CD4-positive, alpha-beta T cell treated with Interferon alpha-2 for 1 hour (primary cell): ENCODE results near the gene LRP4.

Source experiments
- DNase-seq, 2 donors: peaks; one replicate each; pipeline ENCODE4 v3.0.0-alpha.2; 2020 to 2022

LRP4 gene

GRCh38 chr11:46845740-46846509, 72.4 kb downstream of the LRP4 start, which contains the start of gene CKAP5:
TSS of gene CKAP5 (minus strand) at chr11:46846280. CDS start at chr11:46821231, 25,049 bp downstream.
- peak; percentile 85 to 89 for DNase-seq

GRCh38 chr11:46845440-46845739, 73.0 kb downstream of the LRP4 start:
- DNase-seq: no peak

- DNase-seq: no peak
Observed at GRCh38 chr11:46840116-46840515, 78.2 kb downstream of the LRP4 start.

DNA sequence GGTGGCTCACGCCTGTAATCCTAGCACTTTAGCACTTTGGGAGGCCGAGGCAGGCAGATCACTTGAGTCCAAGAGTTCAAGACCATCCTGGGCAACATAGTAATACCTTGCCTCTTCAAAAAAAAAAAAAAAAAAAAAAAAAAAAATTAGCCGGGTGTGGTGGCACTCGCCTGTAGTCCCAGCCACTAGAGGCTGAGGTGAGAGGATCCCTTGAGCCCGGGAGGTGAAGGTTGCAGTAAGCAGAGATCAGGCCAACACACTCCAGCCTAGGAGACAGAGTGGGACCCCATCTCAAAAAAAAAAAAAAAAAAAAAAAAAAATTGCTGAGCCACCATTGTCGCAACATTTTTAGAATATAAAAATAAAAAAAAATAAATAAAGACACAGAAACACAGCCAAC, 79.8 kb downstream of the LRP4 start:
- DNase-seq: no peak

DNA sequence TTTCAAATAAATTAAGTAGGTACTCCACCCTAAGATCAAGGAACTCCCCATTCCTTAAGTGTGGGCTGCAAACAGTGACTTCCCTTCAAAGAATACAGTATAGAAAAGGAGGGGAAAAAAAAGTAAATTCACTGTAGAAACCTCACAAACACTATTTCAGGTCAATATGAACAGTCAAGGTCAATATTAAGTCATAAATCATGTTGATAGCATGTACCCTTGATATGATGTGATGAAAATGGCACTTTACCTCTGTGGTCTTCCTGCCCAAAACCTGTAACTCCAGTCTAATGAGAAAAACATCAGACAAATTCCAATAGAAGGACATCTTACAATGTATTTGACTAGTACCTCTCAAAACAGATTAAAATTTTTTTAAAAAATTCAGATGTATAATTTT, 80.5 kb downstream of the LRP4 start:
- DNase-seq: no peak

DNA sequence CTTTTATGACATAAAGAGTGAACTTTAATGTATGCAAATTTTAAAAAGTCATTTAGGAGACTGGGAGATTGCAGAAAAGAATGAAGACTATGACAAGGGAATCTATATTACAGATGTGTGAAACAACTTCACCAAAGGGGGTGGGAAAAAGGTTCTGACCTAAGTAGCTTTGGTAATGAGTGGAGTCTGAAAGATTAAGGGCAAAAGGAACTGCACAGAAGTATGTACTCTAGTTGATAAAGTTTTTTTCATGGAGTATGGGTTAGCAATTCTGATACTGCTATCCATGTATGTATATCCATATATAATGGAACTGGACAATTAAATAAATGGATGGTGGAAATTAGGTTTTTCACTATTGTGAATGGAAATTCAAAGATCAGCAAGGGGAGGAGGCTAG, 81.5 kb downstream of the LRP4 start:
- DNase-seq: no peak

DNA sequence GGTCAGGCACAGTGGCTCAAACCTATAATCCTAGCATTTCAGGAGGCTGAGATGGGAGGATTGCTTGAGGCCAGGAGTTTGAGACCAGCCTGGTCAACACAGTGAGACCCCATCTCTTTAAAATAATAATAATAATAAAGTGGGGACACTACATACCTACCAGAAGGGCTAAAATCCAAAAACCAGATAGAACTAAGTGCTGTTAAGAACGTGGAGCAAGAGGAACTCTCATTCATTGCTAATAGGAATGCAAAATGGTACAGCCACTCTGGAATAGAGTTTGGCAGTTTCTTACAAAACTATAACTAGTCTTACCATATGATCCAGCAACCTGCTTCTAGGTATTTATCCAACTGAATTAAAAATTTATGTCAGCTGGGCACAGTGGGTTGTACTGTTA, 81.9 kb downstream of the LRP4 start:
- DNase-seq: no peak

DNA sequence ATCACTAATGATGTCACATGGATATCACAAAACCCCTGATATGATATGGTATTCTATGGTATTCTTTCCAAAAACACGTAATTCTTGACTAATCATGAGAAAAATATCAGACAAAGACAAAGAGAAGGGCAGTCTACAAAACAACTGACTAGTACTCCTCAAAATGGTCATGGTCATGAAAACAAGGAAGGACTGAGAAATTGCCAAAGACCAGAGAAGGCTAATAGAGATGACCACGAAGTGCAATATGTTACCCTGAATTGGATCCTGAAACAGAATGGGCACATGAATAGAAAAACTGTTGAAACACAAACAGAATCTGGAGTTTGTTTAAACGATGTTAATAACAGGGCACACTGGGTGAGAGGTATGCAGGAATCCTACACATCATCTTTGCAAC, 82.5 kb downstream of the LRP4 start:
- DNase-seq: no peak

DNA sequence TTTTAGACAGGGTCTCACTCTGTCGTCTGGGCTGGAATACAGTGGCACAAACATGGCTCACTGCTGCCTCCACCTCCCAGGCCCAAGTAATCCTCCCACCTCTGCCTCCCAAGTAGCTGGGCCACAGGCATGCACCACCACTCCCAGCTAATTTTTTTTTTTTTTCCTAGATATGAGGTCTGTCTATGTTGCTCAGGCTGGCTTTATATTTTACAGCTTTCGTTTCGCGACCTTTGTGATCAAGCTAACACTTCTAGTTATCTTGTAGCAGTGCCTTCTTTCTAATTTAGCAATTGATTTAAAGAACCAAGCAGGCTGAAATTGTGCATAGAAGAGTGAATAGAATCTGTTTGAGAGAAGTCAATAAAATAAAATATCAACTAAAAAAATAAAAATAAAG, 83.5 kb downstream of the LRP4 start:
- DNase-seq: no peak

DNA sequence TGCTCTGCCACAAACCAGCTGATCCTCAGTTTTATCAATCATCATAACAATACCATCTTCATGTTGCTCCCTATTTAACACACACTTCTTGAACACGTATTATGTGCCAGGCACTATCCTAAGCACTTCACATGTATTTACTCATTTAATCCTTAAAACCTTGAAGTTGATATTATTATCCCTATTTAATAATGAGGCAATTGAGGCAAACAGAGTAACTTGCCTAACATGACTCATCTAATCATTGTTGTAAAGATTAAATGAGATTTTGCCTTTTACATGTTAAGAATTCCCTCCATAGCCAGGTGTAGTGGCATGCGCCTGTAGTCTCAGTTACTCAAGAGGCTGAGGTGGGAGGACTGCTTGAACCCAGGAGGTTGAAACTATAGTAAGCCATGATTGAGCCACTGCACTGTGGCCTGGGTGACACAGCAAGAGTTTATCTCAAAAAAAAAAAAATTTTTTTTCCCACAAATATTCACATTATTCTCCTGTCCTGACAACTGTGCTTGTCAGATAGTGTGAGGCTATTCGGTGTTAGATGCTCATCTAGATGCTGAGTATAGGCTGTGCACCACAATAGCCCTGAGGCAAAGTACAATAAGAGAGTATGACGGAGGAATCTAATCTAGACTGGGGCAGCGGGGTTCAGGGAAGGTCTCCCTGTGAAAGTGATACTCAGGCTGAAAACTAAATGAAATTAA, 85.7 kb downstream of the LRP4 start:
- no peak for DNase-seq

GRCh38 chr11:46827995-46828394, 90.4 kb downstream of the LRP4 start:
- DNase-seq: no peak

DNA sequence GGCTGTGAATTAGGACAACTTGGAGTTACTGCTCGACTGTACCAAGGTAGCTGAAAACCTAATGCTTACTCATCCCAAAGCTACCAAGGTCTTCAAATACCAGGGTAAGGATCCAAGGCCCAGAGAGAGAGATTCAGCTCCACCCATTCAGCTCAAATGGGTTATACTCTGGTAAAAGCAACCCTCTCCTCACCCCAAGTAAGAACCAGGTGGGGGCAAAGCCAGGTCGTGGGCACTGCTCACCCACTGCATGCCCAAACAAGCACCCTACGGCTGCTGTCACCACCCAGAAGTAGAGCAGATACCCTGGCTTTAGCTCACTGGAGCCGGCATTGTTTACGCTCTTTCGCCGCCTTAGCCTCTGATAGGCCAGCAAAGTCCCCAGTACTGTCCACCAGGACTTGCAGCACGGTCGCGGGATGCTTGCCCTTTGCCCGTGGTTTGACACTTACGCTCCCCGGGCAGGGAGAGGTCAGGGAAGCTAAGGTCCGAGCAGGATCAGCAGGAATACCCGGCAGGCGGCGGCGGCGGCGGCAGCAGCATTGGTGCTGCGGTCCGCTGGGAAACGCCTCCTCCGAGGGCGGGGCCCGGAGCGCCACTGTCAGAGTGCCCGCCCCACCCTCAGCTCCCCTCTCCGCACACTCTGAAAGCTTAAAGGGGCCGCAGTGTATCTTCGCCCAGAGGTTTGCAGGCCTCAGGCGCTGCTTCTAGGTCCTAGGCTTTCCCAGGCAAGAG, 91.9 kb downstream of the LRP4 start:
- DNase-seq: peak; percentile 52 to 65

GRCh38 chr11:46808799-46809431, 109.4 kb downstream of the LRP4 start:
- peak in 1 of 2 donors; percentile 36 for DNase-seq
